ENCODE measurements around the gene CD8B2.
"Not testable (repeated sequence)": the region's sequence is repeated elsewhere in the genome, so short reads cannot be mapped to it uniquely, and the experiment has no call there.

The CD8B2 gene

DNA sequence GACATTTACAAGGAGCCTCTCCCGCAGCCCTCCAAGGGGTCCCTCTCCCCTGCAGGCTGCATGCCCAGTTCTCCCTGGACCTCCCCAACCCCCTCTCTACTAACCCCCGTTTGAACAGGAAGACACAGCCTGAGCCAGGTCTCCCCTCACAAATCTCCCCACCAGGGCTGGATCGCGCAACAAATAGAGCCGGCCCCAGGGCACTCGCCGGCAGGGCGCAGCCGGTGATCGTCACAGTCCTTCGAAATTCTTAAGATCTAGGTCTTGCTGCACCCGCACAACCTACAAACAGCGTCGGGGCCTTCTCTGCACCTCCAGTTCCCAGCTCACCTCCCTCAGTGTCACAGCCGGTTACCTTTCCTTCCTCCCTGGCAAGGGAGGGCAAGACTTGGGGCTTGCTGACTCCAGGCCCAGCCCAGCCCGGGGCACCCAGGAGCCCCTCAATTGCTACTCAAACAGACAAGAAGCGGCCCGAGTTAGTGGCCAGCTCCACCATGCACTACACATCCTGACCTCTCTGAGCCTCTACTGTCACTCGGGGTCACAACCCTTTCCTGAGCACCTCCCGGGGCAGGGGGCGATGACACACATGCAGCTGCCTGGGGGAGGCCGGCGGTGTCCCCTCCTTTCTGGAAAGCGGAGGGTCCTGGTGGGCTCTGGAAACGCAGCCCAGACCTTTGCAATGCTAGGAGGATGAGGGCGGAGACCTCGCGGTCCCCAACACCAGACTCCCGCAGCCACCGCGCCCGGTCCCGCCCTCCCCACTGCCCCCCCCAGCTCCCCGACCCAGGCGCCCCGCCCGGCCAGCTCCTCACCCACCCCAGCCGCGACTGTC is at the start of gene CD8B2:
Gene CD8B2, plus strand, starts transcription at position 814 of the 835 bp plus-strand sequence. CDS start 63 bp downstream, outside the sequence.
- not testable (repeated sequence) for DNase-seq (ENCODE audit: low read depth)

DNA sequence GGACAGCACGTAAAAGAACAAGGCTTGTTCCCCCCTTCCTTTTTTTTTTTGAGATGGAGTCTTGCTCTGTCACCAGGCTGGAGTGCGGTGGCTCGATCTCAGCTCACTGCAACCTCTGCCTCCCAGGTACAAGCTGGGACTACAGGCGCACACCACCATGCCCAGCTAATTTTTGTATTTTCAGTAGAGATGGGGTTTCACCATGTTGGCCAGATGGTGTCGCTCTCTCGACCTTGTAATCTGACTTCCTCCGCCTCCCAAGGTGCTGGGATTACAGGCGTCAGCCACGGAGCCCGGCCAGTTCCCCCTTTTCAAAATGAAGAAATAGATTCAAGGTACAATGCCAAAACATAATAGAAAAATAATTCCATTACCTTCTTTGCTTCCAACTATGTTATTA is 25.3 kb upstream of the CD8B2 start:
- not testable (repeated sequence) for DNase-seq (ENCODE audit: low read depth)

DNA sequence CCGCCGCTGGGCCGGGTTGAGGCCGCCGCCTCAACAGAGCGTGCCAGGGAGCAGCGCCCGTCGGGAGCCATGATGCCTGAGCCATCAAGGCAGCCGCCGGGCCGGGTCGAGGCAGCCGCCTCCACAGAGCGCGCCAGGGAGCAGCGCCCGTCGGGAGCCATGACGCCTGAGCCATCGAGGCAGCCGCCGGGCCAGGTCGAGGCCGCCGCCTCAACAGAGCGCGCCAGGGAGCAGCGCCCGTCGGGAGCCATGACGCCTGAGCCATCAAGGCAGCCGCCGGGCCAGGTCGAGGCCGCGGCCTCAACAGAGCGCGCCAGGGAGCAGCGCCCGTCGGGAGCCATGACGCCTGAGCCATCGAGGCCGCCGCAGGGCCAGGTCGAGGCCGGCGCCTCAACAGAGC is 19.6 kb upstream of the CD8B2 start:
- DNase-seq (ENCODE audit: low read depth), result not testable (repeated sequence)

DNA sequence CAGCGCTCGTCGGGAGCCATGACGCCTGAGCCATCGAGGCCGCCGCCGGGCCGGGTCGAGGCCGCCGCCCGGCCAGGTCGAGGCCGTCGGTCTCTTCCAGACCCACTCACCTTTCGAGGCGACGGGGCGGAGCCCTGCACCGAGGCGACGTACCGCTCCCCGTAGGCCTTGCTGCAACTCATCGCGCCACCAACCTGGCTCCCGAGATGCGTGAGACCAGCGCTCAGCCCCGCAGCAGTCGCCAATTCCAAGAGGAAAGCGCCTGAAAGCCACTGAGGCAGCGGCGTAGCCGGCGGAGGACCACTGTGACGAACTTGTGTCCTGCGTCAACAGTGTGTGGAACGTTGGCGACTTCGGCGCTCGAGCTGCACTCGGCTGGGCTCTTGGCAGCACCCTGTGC is 19.1 kb upstream of the CD8B2 start, which contains the start of gene RGPD3:
Gene RGPD3, minus strand, starts transcription at position 307 of the 400 bp plus-strand sequence. Its CDS starts 125 bp downstream, at position 182.
- DNase-seq (ENCODE audit: low read depth), result not testable (repeated sequence)

DNA sequence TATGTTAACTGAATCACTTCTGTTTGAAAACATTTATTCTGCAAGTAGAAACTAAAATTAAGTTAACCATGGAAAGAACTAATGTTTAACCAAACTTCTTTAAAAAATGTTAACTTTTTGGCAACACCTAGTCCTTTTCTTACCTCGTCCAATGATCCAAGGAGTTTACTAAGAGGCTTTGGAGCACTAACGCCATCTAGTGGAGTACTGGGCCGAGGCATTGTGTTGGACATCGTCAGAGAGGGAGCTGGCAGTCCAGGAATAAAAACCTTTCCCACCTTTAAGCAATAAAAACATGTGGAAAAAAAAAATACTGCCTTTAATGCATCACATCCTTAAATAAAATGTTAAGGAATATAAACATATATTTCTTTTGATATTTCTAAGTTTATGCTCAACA is 16.5 kb upstream of the CD8B2 start:
- DNase-seq (ENCODE audit: low read depth), result peak; percentile 17

DNA sequence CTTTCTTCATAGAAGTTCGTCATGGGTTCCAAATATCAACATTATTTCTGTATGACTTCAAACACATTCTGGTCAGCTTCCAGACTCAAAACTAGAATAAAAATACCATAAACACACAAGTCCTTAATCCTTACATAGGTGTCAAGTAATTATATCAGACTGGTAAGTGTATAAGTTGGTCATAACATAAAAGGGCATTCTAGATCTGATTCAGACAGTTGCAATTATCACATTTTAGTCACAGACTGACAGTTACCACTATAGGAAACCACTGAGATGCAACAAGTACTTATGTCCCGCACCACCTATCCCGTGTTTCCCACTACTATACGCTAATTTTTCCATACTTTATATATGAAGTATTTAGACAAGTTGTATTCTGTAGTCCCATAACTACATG is 9.5 kb upstream of the CD8B2 start:
- not testable (repeated sequence) for DNase-seq (ENCODE audit: low read depth)

DNA sequence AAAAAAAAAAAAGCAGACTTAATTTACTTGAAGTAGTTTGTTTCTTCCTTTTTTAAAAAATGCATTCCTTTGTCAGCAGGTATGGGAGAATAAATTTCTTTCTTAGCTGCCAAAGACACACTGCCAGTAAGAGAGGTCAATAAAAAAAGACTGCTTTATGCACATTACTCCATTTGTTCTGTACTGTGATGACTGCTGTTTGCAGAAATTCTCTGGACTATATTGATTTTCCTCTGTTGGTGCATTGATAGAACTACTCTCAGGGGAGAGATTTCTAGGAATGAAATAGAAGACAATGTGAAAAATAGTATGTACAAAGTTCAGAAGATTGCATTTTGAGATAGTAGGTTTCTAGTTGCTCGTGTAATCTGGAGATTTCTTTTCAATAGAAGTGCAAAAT is 7.6 kb upstream of the CD8B2 start:
- DNase-seq (ENCODE audit: low read depth), result not testable (repeated sequence)

DNA sequence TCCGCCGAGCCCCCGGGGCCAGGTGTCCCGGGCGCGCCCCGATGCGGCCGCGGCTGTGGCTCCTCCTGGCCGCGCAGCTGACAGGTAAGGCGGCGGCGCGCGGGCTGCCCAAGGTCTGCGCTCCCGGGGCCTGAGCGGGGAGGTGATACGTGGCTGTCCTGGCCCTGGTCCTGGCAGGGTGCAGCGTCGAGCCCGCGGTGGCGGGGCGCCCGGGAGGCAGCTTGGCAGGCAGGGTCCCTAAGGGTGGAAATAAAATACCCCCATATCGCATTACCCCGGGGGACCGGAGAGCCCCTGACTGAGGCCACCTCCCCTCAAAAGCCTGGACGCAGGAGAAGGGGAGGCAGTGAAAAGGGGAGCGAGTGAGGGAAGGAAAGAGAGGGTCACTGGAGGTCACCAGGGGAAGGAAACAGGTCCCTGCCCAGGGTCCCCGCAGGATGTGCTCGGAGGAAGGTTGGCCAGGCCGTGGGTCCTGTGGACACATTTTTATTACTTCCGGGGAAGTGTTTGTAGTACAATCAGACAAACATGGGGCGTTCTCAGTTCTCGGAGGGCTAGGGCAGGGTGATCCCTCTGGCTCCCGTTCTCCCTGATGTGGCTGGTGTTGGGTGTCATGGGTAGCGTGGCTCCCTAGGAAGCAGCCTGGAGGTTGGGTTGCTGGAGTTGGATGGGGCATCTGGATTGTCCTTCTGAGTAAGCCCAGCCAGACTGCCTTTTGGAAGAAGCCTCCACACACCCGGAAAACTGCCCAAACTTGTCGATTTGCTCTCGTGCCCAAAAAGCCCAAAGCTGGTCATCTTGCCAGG is 425 bp downstream of the CD8B2 start:
- not testable (repeated sequence) for DNase-seq (ENCODE audit: low read depth)

DNA sequence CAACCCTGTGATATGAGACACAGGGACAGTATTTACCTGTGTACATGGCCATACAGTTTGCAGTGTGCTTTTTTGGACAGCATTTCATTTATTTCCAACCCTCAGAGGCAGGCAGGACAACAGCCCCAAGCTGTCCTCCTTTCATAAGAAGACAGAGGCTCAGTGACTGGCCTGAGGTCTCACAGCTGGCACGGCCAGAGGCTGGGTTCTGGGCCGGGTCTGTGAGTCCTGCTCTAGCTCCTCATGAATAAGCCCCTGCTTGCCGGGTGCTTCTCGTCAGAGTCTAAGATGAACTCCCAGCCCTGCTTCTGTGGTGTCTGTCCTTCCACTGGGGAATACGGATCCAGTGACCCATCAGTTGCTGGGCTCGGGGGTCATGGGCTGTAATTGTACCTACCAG is 2.5 kb downstream of the CD8B2 start:
- DNase-seq (ENCODE audit: low read depth), result not testable (repeated sequence)

DNA sequence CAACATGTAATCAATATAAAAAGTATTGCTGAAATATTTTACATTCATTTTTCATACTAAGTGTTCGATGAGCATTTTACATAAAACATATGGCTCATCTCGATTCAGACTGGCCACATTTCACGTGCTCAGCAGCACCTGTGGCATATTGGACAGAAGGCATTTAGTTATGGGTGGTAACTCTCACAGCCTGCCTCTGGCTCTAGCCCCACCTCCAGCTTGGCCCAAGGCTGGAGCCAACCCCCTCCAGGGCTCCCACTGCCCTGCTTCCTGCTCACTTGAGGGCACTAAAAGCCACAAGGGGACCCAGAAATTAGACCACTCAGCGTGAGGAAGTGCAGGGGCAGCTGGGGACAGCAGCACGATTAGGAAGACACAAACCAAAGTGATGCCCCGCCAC is 5.2 kb downstream of the CD8B2 start:
- DNase-seq (ENCODE audit: low read depth), result not testable (repeated sequence)

DNA sequence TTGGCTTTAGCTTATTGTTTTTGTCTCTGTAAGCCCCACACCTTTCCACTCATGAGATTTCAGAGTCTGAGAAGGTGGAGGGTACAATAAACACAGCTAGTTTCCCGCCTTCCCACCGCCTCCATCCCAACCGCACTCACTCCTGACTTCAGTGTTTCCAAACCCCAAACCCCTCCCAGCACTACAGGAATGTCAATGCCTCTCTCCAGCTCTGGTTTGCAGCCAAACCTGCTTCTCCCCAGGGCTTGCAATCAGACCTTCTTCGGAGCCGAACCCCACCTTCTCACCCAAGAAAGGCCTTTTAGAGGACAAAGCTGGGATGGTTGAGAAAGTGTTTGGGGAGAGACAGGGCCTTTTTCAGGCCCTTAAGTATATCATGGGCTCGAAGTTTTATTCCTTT is 5.7 kb downstream of the CD8B2 start:
- DNase-seq (ENCODE audit: low read depth), result not testable (repeated sequence)

DNA sequence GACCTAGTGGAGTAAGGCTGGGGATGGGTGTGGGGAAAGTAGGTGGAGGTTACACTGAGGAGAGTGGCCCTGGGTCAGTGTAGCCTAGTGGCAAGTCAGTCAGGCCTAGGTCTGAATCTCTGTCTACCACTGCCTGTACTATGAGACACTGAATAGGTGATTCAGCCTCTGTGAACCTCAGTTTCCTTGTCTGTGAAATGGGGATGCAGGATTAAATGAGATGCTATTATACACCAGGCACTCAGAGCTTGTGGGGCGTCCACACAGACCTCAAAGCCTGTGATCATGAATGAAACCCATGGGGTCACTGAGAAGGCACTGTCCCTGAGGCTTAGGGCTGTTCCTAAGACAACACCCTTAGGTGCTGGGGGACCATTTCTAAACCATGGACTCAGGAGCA is 11.4 kb downstream of the CD8B2 start:
- DNase-seq (ENCODE audit: low read depth), result not testable (repeated sequence)

DNA sequence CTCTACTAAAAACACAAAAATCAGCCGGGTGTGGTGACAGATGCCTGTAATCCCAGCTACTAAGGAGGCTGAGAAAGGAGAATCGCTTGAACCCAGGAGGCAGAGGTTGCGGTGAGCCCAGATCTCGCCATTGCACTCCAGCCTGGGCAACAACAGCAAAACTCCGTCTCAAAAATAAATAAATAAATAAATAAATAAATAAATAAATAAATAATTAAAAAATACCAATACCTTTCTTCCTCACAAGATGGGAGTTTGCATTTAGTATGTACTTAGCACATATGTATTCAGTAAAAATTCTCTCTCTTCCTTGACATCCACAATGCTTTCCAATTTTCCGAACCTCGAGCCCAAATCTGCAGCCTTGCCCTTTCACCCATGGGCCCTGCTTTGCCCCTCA is 13.2 kb downstream of the CD8B2 start:
- not testable (repeated sequence) for DNase-seq (ENCODE audit: low read depth)

DNA sequence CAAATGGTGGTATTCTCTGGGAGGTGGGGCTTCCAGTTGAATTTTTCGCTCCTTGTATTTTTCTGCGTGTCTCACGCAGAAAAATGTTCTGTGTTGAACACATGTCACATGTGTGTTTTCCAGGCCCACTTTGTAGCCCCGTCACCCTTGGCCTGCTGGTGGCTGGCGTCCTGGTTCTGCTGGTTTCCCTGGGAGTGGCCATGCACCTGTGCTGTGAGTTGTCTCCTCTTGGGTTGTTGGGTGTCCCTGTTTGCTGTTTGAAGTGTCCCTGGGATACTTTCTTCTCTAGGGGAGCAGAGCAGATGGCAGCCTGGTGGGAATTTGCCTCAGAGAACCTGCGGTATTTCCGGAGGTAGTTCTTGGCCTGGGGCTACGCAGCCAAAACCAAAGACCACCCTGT is 15.2 kb downstream of the CD8B2 start:
- DNase-seq (ENCODE audit: low read depth), result not testable (repeated sequence)

DNA sequence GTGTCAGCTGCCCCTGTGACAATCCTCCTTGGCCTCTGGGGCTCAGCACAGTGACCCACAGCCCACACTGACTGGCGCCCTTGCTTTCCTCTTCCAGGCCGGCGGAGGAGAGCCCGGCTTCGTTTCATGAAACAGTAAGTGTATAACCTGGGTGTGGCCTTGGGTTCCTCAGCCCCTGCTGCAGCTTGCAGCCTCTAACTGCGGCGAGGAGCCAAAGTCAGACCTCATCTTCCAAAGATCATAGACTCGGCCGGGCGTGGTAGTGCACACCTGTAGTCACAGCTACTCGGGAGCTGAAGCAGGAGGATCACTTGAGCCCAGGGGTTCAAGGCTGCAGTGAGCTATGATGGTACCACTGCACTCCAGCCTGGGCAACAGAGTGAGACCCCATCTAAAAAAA is 17.0 kb downstream of the CD8B2 start:
- not testable (repeated sequence) for DNase-seq (ENCODE audit: low read depth)

DNA sequence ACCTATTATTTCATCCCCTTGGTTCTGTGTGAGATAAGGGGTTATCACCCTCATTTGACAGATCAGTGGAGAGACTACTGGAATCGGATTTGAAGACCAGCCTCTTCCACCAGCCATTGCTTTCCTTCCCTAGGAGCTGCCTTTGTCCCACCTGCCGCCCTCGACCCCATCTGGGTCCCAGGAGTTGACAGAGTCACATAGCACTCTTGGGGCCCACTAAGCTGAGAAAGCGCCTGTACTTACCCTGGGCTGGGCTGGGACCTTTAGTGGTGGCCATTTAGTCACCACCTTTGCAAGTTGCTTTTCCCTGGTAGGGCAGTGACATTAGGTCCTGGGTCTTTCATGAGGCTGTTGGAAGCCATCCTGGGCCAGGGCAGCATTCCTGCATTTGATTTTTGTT is 17.6 kb downstream of the CD8B2 start:
- DNase-seq (ENCODE audit: low read depth), result not testable (repeated sequence)

DNA sequence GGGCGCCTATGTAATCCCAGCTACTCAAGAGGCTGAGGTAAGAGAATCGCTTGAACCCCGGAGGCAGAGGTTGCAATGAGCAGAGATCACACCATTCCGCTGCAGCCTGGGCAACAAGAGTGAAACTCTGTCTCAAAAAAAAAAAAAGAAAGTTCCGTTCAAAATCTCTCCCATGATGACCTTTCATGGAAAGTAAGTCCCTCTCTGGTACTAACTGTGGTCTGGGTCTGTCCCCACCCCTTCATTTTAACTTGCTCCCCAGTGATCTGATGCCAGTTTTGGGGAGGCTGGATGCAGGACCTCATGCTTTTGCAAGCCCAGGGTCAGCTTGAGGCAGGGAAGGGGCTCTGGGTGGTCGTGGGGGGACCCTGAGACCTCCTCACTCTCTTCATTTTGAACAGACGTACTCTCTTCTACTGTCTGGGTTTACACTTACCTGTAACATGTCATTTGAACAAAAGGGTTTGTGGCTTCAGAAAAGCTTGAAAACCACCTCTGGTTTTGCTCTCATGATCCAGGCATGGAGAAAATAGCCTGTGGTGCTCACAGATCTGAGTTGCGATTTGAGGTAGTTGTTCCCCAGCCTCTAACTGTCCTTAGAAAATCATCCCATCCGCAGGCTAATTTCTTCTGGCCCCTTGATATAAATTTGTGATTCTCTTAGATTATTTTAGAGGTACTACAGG is 19.0 kb downstream of the CD8B2 start:
- not testable (repeated sequence) for DNase-seq (ENCODE audit: low read depth)

DNA sequence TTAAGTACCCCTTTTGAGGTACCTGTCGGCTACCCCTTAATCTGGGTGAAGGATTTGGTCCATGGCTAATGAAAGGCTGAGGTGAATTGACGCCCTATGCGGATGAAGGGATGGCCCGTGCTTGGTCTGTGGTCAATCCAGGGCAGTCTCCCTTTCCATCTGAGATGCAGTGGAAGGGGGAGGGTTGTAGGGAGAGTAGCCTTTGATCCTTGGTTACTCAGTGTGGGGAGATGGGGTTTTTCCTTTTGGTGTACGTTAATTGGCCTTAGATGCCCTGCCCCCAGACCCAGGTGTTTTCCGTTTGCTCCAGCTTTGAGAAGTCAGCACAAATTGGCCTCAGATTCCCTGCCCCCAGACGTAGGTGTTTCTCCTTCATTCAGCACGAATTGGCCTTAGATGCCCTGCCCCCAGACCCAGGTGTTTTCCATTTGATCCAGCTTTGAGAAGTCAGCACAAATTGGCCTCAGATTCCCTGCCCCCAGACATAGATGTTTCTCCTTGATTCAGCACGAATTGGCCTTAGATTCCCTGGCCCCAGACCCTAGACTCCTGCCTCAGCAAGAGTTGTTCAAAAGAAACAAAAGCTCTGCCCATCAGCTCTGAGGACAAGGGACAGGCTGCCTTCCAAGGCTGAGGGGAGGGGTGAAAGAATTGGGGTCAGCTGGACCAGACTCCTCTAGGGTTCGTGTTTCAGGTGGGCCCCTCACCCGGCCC is 21.7 kb downstream of the CD8B2 start:
- not testable (repeated sequence) for DNase-seq (ENCODE audit: low read depth)

DNA sequence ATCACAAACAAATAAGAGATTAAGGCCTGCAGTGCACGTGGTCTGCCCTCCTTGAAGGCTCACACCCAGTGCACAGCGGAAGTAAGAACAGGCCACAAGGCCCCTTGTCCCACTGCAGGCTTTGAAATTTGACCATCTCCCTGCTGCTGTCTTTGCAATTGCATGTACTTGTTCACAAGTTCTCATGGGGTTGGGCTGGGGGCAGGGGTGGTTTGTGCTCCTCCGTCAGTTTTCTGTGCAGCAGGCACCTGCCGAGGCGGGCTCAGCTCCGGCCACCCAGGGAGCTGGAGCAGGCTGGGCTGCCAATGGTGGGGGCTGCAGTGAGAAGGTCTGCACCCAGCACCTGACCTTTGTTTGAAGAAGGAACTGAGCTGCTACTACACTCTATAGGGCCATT is 22.2 kb downstream of the CD8B2 start:
- DNase-seq (ENCODE audit: low read depth), result not testable (repeated sequence)

DNA sequence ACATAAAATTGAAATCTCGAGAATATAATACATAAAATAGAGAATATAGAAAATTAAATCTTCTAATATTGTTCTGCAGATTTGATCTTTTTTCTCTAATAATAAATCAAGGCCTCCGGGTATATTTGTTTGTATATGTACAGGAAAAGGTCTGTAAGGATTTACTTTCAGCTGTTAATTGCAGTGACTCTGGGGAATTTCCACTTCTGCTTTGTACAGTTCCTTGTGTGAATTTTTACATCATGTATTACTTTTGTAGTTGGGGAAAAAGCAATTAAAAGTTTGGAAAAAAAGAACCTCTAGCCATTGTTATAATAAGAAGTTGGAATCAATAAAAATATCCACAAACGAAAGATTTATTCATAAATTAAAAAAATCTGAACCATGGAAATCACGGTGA is 23.6 kb downstream of the CD8B2 start:
- DNase-seq (ENCODE audit: low read depth), result not testable (repeated sequence)

DNA sequence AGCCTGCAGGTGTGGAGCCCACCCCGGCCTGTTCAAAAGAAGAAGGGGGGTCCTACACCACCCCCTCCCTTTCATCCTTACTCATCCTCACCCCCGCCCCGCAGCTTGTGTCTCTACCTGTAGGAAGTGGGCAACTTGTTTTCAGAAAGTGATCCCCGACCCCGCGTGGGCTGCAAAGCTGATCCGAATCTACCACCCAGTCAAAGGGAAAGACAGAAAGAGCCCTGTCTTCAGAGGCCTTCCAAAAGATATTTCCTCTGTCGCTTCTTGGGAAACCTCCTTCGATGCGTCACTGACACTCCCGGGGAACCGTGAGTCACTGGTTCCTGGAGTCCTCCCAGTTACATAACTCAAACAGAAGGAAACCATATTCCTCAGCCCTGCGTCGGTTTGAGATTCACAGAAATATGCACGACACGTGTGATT is 24.3 kb downstream of the CD8B2 start:
- DNase-seq (ENCODE audit: low read depth), result not testable (repeated sequence)

Data from activated T-helper 9 cell treated with anti-CD3 and anti-CD28 coated beads, Interleukin-2, amount 50 U/mL, for 16 hours (primary cell).